A549 (cell line): ENCODE results near the gene APBA1. TPM values are rescaled to one million over a fixed set of nuclear protein-coding genes. Genes with fewer than 3 reads are reported as not detected.

Experiments
- ATAC-seq, 2 experiments: fragments of 200-7000 bp in 1 of 2; fragments of >200 bp in 1 of 2; cut with Nextera tagmentation in 1 of 2; cut with Tn5 transposase in 1 of 2; 3 replicates each; pipeline versions ENCODE4 v1.8.0 to v1.9.1; 2018 to 2020; ENCODE audit warnings: mild to moderate bottlenecking in 1 of 2, moderate library complexity in 1 of 2
- CTCF ChIA-PET: fragments of 300-600 bp; sonication (Branson Sonifier 250); formaldehyde crosslinking; extraction: SDS; loops from one replicate; lab custom pipeline; 2021; ENCODE audit warnings: antibody characterized with exemption, inconsistent platforms; lab: Yijun Ruan, JAX
- POLR2A ChIA-PET: fragments of 350-600 bp; formaldehyde crosslinking; extraction: SDS; loops from one replicate; lab custom pipeline; 2021; ENCODE audit warnings: antibody characterized with exemption, inconsistent platforms; lab: Yijun Ruan, JAX
- DNase-seq, 2 experiments: peaks; one replicate each; pipeline versions ENCODE4 v3.0.0 to v3.0.0-alpha.2; 2011 to 2016; ENCODE audit warnings: low read depth in 1 of 2, low spot score in 1 of 2
- FAIRE-seq: peaks from 2 replicates; lab custom pipeline; 2011; peaks lifted over from hg19 to GRCh38; lab: Jason Lieb, UNC
- H3K27ac ChIP-seq, 2 experiments: fragments of >200 bp; sonication (Bioruptor Twin); formaldehyde crosslinking; 3 replicates each; pipeline ENCODE4 v1.5.1; 2016 to 2017
- H3K4me1 ChIP-seq: fragments of >200 bp; sonication (Bioruptor Twin); formaldehyde crosslinking; 3 replicates; pipeline ENCODE4 v1.6.1; 2016
- H3K4me2 ChIP-seq: fragments of >200 bp; sonication (Bioruptor Twin); formaldehyde crosslinking; 3 replicates; pipeline ENCODE4 v1.6.1; 2016
- H3K4me3 ChIP-seq: fragments of >200 bp; sonication (Bioruptor Twin); formaldehyde crosslinking; 3 replicates; pipeline ENCODE4 v1.5.1; 2016
- H3K9me3 ChIP-seq: fragments of >200 bp; sonication (Bioruptor Twin); formaldehyde crosslinking; 3 replicates; pipeline ENCODE4 v1.6.1; 2016
- BHLHE40 ChIP-seq: IDR thresholded peaks from 2 replicates; pipeline ENCODE4 v1.6.1; 2012; ENCODE audit warnings: low read depth, low read length, inconsistent platforms
- CBX8 ChIP-seq: fragments of 200-600 bp; sonication (generic); IDR thresholded peaks from 2 replicates; pipeline ENCODE4 v1.6.1; 2016
- CEBPB ChIP-seq, 2 experiments: fragments of >200 bp in 1 of 2; sonication (Bioruptor Twin) in 1 of 2; formaldehyde crosslinking in 1 of 2; IDR thresholded peaks; 2 replicates each; pipeline ENCODE4 v1.6.1; 2012 to 2016
- CHD4 ChIP-seq: fragments of 200-600 bp; sonication (generic); IDR thresholded peaks from 2 replicates; pipeline ENCODE4 v1.6.1; 2016; ENCODE audit warnings: antibody characterized with exemption, mild to moderate bottlenecking, borderline replicate concordance
- ELK1 ChIP-seq: fragments of 150-350 bp; IDR thresholded peaks from 2 replicates; pipeline ENCODE4 v1.6.1; 2014; ENCODE audit warnings: low read depth, mild to moderate bottlenecking, low read length
- FOSB ChIP-seq: fragments of 250-450 bp; sonication (Bioruptor Pico); IDR thresholded peaks from 2 replicates; pipeline ENCODE4 v1.5.0; 2020; ENCODE audit warnings: mild to moderate bottlenecking, moderate library complexity
- GATA3 ChIP-seq: IDR thresholded peaks from 2 replicates; pipeline ENCODE4 v1.6.1; 2012; ENCODE audit warnings: borderline replicate concordance
- HES2 ChIP-seq: fragments of >200 bp; sonication (Bioruptor Twin); formaldehyde crosslinking; IDR thresholded peaks from 2 replicates; pipeline ENCODE4 v1.6.1; 2016
- HMGXB4 ChIP-seq: fragments of 250-450 bp; sonication (Bioruptor Pico); IDR thresholded peaks from 2 replicates; pipeline ENCODE4 v1.5.0; 2021; ENCODE audit warnings: mild to moderate bottlenecking, moderate library complexity, borderline replicate concordance
- HOXA7 ChIP-seq: fragments of 250-450 bp; sonication (Bioruptor Pico); IDR thresholded peaks from 2 replicates; pipeline ENCODE4 v1.5.0; 2020; ENCODE audit warnings: mild to moderate bottlenecking, moderate library complexity
- JUNB ChIP-seq: fragments of >200 bp; sonication (Bioruptor Twin); formaldehyde crosslinking; IDR thresholded peaks from 2 replicates; pipeline ENCODE4 v1.6.1; 2016
- MAFK ChIP-seq: fragments of 450-650 bp; IDR thresholded peaks from 2 replicates; pipeline ENCODE4 v1.6.1; 2014; ENCODE audit not compliant: partially characterized antibody
- MYC ChIP-seq: IDR thresholded peaks from 2 replicates; pipeline ENCODE4 v1.6.1; 2012; ENCODE audit warnings: mild to moderate bottlenecking, inconsistent platforms, low read length, improper control_type of control experiment, borderline replicate concordance
- NR3C1 ChIP-seq: fragments of >200 bp; sonication (Bioruptor Twin); formaldehyde crosslinking; IDR thresholded peaks from 3 replicates; pipeline ENCODE4 v1.6.1; 2017
- PBX3 ChIP-seq: IDR thresholded peaks from 2 replicates; pipeline ENCODE4 v1.6.1; 2012
- RAD21 ChIP-seq, 2 experiments: fragments of >200 bp in 1 of 2; sonication (Bioruptor Twin) in 1 of 2; formaldehyde crosslinking in 1 of 2; IDR thresholded peaks in 1 of 2; conservative IDR thresholded peaks in 1 of 2; 2 replicates in 1 of 2; 3 replicates in 1 of 2; pipeline ENCODE4 v1.6.1; 2012 to 2018; ENCODE audit warnings: inconsistent platforms in 1 of 2
- RCOR1 ChIP-seq: fragments of 150-350 bp; IDR thresholded peaks from 2 replicates; pipeline ENCODE4 v1.6.1; 2014; ENCODE audit warnings: antibody characterized with exemption, low read length, low read depth
- REST ChIP-seq: fragments of 200-600 bp; sonication (generic); IDR thresholded peaks from 2 replicates; pipeline ENCODE4 v1.6.1; 2016; ENCODE audit warnings: antibody characterized with exemption, mild to moderate bottlenecking, moderate library complexity
- RFX5 ChIP-seq: fragments of 450-650 bp; IDR thresholded peaks from 2 replicates; pipeline ENCODE4 v1.7.1; 2014; ENCODE audit warnings: antibody characterized with exemption, mild to moderate bottlenecking, moderate library complexity
- SREBF2 ChIP-seq: fragments of 450-650 bp; IDR thresholded peaks from 2 replicates; pipeline ENCODE4 v1.6.1; 2014; ENCODE audit warnings: mild to moderate bottlenecking, moderate library complexity
- WGBS: methylation state at CpG from one replicate; pipeline ENCODE4 v1.1.6; 2017; ENCODE audit errors: missing lambda C conversion rate; 5-methylcytosine and 5-hydroxymethylcytosine counted together
- polyA plus RNA-seq, 4 experiments: library from polyadenylated mRNA; depleted of rRNA in 3 of 4; stranded (reverse); fragments of >200 nt; fragmentation: RNase III in 1 of 4; extraction: RNeasy Plus Mini Kit Qiagen cat#74134 plus additional on column Dnase treatment in 1 of 4; gene quantifications; 2 replicates in 3 of 4; 3 replicates in 1 of 4; pipeline ENCODE4 v1.2.3, GENCODE V29; 2011 to 2017

Gene APBA1
- polyA plus RNA-seq, 2 of the 4 experiments (the other 2 are of a cell fraction): 0.22 to 1.6 TPM

GRCh38 chr9:69494208-69494607, 178.0 kb downstream of the APBA1 start (continued):
- no peak for TF ChIP-seq REST
- TF ChIP-seq PBX3: no peak
- no peak for TF ChIP-seq FOSB (CRISPR knock-in tag)
- no peak for TF ChIP-seq HOXA7 (CRISPR knock-in tag)

- POLR2A ChIA-PET: no interaction called here
- Histone ChIP-seq H3K4me3 (no peak overlapping the region), H3K9me3 (no peaks in the 10 kb centered on the region), H3K27ac (no peak overlapping the region), H3K4me1 (no peaks in the 10 kb centered on the region), H3K4me2 (no peak overlapping the region)
- no peak for DNase-seq
- ATAC-seq: no peak
- 45% methylated on average over 3 of the region's 3 CpGs for WGBS
- TF ChIP-seq FOSB (CRISPR knock-in tag) (no peak), HMGXB4 (CRISPR knock-in tag) (no peak)
- TF ChIP-seq, all 56 proteins: peak for 0
- FAIRE-seq: no peak
- CTCF ChIA-PET: interaction anchor here (1.0 kb wide), 1 partner anchor 12 kb away, joined by 3 read pairs; no protein-coding TSS in a partner anchor
Observed at GRCh38 chr9:69486498-69486897, 185.7 kb downstream of the APBA1 start.

- Histone ChIP-seq H3K9me3 (no peaks in the 10 kb centered on the region), H3K4me3 (no peak overlapping the region), H3K4me1 (no peaks in the 10 kb centered on the region), H3K4me2 (no peak overlapping the region), H3K27ac (no peak overlapping the region)
- no peak for DNase-seq
- ATAC-seq: no peak
- 47% methylated on average over 4 of the region's 4 CpGs for WGBS
- ChIA-PET POLR2A (no interaction called here), CTCF (no interaction called here)
- no peak for FAIRE-seq
- no peak for TF ChIP-seq RAD21 (conservative IDR thresholded peaks at IDR 0.05 in 1 of 2, IDR thresholded peaks at IDR 0.05 in 1 of 2)
- no peak for TF ChIP-seq NR3C1
- TF ChIP-seq CEBPB (IDR thresholded peaks at IDR 0.05): no peak
- TF ChIP-seq MYC: no peak
- no peak for TF ChIP-seq GATA3
- no peak for TF ChIP-seq JUNB
- no peak for TF ChIP-seq RFX5
- TF ChIP-seq HES2: no peak
- no peak for TF ChIP-seq BHLHE40
- no peak for TF ChIP-seq SREBF2
- TF ChIP-seq PBX3: no peak
- TF ChIP-seq CHD4: no peak
- no peak for TF ChIP-seq MAFK
- TF ChIP-seq ELK1: no peak
- no peak for TF ChIP-seq RCOR1
- TF ChIP-seq CBX8: no peak
Observed at GRCh38 chr9:69485466-69485865, 186.7 kb downstream of the APBA1 start.
